HG03159 (cell line): ENCODE data around the gene BTNL2.

Experiments
- ATAC-seq: cut with Tn5 transposase; IDR thresholded peaks from one replicate; pipeline ENCODE4 v1.9.1; 2021; ENCODE audit warnings: mild to moderate bottlenecking, moderate library complexity; ENCODE audit not compliant: unreplicated experiment

The BTNL2 gene

DNA sequence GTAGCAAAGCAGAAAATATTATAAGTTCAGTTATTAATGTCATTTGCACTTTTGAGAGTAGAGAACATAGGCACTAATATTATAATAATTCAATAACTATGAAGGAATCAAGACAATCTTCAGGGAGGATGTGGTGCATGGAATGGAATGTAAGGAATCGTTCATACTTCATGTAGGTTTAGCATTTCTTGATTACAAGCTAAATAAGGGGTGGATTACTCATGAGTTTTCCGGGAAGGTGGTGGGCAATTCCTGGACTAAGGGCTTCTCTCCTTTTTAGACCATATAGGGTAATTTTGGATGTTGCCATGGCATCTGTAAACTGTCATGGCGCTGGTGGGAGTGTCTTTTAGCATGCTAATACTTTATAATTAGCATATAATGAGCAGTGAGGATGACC, 9.1 kb upstream of the BTNL2 start:
- no peak for ATAC-seq

DNA sequence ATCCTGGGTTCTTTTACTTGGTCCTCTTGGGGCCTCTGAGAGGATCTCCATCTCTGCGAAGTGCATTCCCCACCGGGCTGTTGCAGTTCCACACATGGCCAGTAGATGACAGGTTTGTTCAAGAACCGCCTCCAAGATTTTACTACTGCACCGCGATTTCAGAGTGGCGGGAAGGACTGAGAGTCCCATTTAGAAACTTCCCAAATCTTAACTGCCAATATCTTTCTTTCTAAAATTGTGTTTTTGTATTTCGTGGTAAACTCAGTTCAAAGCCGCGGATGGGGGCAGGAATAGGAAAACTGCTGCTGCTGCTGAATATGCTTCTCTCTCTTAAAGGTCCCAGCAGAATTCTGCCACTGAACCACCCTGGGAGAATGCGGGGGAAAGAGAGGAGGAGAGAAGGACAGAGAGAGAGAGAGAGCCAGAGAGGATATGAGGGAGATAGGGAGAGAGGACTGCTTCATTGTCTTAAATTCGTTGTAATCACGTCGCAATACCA, 8.6 kb upstream of the BTNL2 start:
- ATAC-seq, result no peak

DNA sequence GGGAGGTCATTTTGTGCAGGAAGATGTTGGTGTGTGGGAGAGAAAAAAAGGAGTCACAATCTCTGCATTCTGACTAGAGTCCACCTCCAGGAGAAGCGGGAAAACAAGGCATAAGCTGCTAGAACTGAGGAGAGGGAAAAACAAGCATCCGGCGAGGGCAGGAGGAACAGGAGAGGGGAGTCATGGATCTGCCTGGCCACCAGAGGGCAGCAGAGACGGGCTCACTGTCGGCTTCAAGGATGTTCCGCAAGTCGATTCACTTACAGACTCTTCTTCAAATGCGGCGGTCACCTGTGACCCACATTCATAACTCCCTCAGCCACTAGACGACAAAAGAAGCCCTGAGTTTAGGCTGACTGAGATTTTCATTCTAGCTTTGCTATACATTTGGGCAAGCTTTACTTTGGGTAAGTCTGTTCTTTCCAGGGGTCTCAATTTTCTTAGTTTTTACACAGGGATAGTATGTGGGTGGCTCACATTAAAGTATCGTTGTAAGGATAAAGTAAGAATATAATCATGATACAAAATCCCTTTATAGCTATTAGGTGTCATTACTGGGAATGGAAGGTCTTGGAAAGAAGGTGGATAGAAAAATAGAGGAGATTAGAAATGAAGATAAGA, 6.6 kb upstream of the BTNL2 start:
- ATAC-seq, result no peak

DNA sequence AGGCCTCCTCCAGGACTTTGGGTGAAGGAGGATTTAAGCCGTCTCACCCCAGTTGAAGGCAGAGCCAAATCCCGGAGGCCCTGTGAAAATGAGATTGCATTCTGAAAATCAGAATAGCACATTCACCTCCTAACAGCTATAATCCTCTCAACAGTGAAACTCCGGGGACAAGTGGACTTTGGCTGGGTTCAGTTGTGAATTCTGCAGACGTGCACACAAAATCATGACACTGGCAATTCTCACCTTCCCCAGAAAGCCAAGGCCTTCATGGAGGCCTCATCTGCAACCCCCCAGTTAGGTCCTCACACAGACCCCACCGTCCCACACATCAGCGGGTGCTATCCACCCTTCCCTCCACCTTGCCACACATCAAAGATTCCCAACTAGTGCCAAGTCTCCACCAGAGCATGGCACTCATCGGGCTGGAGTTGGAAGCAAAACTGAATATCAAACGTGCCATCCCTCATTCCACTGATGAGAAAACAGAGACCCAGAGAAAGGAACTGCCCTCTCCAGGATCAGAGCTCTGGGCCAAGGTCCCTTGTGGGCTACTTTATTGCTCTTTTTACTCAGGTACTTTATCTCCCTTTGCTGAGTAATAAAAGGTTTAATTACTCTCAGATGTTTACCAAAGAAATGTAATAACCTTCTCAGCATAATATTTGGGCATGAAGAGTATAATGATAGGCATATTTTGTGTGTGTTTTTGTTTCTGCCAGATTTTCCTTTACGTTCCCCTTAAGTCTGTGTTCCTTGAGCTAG, 4.8 kb upstream of the BTNL2 start:
- no peak for ATAC-seq

DNA sequence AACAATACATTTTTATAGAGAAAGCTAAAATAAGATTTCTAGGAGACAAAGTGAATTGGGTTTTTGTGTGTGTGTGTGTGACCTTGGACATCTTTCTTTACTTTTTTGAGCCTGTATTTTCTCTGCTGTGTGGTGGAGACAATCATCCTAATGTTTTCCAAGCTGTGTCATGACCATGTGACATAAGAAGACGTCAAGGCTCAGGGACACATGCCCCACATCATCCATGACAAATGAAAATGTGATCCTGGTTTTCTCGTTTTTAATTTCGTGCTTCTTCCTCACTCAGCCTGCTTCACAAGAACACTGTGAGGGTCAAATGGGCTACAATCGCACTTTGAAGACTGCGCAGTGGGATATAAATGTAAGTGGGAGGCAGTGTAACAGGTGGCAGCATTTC, 3.9 kb upstream of the BTNL2 start:
- no peak for ATAC-seq

DNA sequence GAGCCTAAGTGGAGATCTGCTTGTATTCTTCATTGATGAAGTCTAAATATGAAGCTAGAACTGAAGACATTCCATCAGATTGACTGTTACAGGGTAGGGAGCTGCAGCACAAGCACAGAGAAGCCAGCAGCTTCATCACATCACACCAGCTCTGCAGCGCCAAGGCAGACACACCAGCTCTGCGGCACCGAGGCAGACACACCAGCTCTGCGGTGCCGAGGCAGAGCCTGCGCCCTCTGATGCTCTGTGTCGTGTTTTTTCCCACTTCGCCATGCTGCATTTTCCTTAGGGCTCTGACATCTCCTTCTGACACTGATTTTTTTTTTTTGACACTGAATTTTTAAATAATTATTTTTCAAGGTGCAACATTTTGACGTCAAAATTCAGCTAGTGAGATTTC, 784 bp downstream of the BTNL2 start:
- no peak for ATAC-seq

DNA sequence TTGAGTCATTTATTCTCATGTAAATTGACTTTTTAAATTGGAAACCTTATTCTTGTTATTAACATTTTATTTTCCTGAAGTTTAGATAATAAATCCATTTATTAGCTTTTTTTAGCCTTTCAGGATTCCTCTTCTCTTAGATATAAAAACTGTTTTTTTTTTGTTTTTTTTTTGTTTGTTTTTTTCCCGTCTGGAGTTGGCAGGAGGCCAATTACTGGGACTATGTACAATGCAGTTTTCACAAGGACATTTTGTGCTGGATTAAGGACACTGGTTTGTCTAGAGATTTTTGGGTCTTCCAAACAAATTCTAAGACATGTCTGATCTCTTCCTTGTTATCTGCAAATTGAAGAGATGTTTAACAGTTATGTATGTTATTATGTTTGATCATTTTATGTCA, 1.3 kb downstream of the BTNL2 start:
- no peak for ATAC-seq

DNA sequence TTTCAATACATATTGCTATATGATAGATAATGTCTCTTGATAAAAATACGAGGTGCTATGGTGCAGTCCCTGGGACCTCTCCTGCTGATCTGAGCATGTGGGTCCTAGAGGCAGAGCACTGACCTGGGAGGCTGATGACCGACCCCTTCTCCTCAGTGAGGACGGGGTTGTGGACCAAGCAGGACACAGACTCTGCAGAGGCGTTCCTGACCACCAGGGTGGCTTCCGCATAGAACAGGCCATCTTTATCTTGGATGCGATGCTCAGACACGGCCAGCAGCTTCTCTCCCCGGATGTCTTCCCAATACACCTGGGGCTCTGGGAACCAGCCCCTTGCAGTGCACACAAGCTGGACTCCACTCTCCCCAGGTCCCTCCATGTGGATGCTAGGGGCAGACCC, 4.2 kb downstream of the BTNL2 start:
- no peak for ATAC-seq

DNA sequence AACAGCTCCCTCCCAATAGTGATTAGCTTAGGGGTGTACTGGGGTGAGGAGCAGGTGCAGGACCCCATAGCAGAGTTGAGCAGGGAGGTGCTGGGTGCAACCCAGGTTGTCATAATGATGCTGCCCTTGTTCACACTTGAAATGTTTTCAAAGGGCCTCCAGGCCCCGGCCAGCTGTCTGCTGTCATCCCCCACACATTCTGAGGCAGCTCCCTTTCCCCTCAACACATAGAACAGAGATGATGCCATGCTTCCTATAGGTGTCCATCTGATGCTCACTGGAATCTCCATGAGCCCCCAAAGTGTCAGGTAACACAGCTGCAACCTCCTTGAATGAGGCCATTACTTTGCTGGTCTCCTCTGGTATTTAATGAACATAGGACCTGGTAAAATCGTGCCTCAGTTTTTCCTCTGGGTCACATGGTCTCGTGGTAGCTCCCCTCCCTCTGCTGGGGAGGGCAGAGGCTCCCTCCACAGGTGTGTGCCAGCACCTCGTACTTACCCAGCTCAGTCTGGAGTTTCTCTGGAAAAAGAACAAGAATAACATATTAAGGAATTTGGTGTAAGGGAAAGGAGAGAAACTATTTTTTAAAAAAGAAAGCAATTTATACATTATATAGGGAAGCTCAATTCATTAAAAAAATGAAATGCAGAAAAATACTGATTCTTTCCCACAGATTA, 5.6 kb downstream of the BTNL2 start:
- ATAC-seq, result no peak

DNA sequence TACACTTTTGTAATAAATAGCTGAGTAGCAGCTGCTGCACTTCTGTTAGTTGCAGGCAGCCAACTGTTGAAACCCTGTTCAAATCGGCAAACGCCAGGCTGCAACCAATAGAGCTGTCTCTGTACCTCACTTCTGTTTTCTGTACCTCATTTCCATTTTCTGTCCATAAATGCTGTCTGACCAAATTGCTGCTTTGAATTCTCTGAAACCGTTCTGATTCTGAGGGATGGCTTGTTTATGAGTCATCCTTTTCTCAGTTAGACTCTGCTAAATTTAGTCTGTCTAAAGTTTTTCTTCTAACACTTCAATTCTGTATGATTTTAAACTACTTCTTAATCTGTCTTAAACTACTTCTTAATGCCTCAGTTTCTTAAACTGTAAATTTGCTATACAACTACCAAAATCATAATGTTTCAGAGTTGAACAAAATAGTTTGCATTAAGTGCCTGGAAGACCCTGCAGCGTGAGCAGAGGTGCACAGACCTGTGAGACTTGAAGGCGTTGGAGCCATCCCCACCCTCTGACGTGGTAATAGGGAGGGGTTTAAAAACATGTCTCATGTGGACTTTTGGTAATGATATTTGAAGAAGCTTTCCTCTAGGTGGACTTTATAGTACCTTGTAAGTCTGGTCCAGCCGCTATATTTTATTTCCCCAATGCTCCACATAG, 9.6 kb downstream of the BTNL2 start:
- ATAC-seq, result no peak

DNA sequence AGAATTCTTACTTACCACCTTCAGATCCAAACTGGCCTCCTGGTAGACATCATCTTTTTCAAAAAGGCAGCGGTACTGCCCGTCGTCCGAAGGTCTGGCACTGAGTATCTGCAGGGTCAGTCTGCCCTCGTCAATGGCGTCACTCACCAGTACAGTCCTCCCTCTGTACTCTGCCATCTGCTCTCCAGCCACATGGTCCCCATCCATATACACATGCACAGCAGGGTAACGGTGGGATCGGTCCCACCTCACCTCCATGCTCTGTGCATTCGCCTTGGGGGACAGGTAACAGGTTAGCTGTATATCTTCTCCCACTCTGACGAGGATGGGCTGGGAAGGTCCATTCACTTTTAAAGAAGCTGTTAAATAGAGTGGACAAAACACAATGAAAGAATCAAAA, 11.0 kb downstream of the BTNL2 start:
- no peak for ATAC-seq

DNA sequence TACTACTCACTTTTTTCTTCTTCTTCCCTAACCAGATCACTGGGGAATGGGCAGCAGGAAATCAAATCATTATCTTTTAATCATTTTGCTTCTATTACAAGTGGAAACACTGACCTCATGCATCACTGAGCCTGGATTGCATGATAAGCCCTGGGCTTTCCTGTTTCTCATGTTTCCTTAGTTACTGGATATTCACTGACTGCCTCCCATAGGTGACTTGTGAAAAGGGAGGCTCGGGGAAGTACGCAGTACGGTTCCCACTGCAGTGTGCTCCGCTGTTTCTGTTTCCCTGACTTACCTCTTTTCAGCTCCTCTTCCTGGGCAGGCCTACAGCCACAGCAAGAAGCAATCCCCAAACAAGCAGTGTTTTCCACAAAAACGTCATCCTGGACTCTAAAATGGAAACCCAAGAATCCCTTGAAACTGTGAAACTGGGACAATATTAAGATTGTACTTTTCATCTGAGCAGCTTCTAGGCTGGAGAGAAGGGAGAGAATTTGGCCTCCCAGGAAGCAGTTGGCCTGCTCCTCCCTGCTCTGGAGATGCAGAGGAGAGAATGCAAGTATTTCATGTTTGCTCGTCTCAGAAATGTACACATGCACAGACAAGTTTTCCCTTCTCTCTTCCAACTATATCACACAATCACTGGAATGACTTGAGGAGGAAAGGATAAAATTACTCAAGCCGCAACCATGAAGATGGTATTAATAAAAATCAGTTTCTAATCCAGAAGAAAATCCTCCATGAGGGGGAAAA, 13.1 kb downstream of the BTNL2 start:
- ATAC-seq, result no peak

DNA sequence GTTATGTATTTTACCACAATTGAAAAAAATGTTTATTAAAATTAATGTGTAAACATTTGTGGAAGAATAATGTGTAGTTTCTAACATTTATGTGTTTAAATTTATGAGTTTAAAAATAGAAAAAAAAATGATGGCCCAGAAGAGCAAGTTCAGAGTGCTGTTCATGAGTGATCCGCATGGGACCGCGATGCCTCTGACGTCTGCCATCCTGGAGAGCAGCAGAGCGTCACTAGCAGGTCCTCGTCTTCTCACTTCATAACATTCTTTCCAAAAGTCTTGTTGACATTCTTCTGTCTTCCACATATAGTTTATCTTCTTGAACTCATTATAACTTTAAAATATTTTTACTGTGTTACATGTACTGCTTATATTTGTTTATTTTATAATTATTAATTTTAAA, 15.5 kb downstream of the BTNL2 start:
- ATAC-seq, result no peak

DNA sequence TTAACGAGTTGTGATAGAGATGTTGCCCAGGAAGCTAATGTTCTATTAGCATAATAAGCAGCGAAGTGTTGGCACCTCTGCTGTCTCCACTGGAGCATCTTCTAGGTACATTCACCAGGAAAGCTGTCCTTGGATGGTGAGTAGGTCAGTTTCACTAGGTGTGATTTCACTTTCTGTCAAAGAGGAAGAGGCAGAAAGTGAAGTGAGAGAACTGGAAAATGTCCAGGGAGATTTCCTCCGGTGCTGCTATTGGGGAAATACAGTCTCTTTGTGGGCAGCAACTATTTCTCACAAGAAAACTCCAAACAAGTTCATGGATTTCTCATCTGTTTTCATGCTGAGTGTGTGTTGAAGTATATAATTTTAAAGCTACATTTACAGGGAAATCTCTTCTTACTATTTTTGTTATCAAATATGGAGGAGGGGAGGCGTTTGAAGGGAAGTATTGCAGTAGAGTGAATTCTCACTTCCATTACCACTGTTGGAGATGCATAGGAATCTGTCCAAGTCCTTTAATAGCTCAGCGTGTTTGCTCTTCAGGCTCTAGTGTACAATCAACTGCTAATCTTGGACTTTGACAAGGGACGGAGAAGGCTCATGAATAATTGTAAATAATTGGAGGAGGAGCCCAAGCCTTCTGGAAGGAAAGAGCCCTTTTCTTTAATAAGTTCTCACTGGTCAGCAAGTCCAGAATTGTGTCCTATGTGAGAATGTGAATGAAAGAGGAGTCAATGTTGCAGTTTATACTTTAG, 19.2 kb downstream of the BTNL2 start:
- ATAC-seq, result no peak

DNA sequence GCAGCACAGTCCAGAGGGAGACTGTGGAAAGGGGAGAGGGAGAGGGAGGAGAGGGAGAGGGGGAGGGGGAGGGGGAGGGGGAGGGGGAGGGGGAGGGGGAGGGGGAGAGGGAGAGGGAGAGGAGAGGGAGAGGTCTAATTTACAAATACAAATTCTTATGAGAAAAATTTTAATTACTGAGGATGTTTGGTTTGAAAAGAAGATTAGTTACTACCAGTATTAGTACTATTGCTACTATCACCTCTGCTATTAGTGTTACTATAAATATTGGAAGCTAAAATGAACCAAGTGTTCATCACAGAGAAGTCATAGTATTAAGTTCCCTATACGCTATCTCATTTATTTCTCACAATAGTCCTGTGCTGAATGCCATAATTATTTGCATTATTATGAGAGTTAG, 20.9 kb downstream of the BTNL2 start:
- no peak for ATAC-seq

DNA sequence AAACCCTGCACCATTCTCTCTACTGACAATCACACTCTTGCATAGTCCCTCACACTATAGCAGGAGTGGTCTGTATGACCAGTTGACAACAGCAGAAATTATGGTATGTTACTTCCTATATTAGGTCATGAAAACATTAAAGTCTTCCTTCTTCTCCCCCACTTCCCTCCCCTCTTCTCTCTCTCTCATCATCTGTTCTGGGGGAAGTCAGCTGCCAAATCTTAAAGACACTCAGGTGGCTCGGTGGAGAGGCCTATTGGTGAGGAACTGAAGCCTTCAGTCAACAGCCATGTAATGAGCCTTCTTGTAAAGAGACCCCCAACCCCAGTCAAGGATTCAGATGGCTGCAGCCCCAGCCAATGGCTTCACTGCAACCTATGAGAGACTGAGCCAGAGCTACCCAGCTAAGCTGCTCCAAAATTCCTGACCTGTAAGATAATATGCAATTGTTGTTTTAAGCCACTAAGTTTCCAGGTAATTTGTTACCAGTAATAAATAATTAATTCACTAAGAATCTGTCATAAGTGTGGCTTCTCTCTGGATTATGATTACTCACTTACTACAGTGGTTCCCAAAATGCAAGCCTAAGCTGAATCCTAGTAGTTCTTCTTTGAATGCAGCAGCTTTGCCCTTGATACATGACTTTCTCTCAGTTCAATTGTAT, 24.1 kb downstream of the BTNL2 start:
- ATAC-seq, result no peak

DNA sequence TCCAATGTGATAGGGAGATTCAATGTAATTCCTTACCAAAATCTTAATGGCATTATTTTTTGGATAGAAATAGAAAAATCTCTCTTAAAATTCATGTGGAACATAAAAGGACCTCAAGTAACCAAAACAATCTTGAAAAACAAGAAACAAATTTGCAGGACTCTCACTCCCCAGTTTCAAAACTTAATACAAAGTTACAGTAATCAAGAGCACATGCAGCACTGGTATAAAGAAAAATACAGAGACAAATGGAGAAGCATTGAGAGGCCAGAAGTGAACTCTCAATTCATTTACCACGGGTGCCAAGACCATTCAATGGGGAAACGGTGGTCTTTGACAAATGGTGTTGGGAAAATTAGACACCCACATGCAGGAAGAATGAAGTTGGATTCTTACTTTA, 27.4 kb downstream of the BTNL2 start:
- no peak for ATAC-seq

DNA sequence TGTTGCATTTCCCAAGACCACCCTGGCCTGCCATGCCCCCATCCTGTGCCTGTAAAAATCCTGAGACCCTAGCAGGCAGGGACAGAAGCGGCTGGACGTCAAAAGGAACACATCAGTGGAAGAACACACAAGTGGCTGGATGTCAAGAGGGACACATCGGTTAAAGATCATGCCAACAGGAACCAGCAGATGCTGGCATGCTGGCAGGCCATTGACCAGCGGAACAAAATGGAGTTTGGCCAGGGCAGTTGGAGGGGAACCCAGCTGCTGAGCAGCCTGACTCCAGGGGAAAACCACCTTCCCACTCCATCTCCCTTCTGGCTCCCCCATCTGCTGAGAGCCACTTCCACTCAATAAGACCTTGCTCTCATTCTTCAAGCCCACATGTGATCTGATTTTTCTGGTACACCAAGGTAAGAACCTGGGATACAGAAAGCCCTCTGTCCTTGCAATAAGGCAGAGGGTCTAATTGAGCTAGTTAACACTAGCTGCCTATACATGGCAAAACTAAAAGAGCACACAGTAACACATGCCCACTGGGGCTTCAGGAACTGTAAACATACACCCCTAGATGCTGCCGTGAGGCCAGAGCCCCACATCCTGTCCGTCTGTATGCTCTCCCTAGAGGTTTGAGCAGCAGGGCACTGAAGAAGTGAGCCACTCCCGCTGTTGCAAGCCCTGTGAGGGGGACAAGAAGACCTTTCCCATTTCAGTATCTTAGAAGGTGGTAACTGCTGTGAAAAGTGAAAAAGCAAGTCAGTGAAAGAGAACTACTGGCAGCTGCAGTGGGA, 31.0 kb downstream of the BTNL2 start:
- ATAC-seq, result no peak

DNA sequence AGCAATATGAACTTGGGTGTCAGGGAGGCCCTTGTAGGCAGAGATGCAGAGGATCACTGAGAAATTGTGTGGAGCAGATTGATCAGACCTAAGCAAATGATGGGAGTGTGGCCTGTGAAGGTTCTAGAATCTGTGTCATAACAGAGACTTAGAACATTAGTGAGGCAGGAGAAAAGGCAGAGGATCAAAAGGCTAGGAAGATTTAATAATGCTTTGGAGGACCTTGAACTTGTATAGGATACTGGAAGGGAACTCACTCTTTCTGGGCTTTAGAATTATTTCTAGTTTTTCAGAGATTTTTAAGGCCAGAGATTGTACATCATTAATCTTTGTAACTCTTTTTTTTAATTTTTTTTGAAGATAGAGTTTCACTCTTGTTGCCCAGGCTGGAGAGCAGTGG, 35.2 kb downstream of the BTNL2 start, which contains the start of gene TSBP1:
TSBP1 (minus strand) TSS at position 101 of the 400 bp plus-strand sequence. CDS start 197 bp downstream, outside the sequence.
- no peak for ATAC-seq
